NCI-H2171 (cell line): ENCODE measurements around the gene KCNIP3.

Experiments used
- DNase-seq: peaks from one replicate; lab custom pipeline; 2025; lab: John Stamatoyannopoulos, UW

The KCNIP3 gene

DNA sequence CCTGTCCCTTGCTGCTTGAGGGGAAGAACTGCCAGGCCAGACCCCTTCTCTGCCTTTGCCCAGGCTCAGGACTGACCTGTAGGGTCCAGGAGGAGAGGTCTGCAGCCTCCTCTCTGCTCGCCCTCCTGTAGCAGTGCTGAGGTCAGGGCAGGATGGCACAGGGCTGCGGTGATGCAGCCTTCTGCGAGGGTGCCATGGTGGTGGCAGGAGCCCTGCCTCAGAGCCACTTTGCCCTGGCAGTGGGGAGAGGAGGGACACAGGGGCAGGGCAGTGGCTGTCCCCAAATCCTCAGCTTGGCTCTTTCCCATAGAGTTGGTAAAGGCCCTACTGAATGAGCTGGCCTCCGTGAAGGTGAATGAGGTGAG, 22.0 kb upstream of the KCNIP3 start:
- DNase-seq = no peak

- DNase-seq = no peak
Measured at GRCh38 chr2:95275601-95276243, 21.4 kb upstream of the KCNIP3 start.

- no peak for DNase-seq
Measured at GRCh38 chr2:95276244-95276887, 20.8 kb upstream of the KCNIP3 start.

GRCh38 chr2:95276888-95277245, 20.3 kb upstream of the KCNIP3 start:
- no peak for DNase-seq

DNA sequence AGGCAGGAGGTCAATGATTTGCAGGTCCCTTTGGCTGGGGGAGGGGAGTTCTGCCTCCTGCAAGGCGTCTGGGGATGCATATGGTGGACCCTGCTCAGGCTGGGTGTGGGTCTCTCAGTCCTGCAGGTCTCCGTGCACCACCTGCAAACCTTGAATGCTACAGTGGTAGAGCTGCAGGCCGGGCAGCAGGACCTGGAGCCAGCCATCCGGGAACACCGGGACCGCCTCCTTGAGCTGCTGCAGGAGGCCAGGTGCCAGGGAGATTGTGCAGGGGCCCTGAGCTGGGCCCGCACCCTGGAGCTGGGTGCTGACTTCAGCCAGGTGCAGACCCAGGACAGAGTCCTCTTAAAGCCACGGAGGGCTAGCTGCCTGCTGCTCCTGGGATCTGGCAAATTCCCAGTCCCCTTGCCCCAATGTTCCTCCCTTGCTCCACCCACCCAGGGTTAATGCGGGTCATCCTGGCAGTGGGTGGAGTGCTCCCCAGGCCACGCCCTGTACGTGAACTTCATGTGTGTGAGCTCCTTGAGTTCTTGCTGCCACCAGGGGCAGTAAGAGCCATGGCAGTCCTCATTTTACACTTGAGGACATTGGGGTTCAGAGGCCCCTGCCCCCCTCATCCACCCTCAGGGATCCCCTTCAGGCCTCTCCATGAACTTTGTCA, 19.8 kb upstream of the KCNIP3 start:
- no peak for DNase-seq

- DNase-seq = no peak
Measured at GRCh38 chr2:95278051-95278471, 19.1 kb upstream of the KCNIP3 start.

- no peak for DNase-seq
Measured at GRCh38 chr2:95278637-95279225, 18.4 kb upstream of the KCNIP3 start.

- DNase-seq = no peak
Measured at GRCh38 chr2:95279435-95280035, 17.6 kb upstream of the KCNIP3 start.

DNA sequence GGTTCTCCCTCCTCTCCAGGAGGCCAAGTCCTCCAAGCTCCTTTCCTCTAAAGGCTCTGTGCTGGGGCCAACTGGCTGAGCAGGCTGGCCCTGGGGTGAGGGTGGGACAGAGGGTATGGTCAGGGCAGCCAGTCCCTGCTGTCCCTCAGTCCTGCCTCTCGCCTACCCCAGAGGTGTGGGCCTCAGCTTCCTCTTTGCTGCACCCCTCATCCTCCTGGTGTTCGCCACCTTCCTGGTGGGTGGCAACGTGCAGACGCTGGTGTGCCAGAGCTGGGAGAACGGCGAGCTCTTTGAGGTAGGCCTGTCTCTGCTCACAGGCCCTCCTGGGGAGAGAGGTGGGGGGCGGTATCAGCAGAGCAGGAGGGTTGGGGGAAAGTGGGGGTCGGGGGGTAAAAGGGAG, 16.1 kb upstream of the KCNIP3 start:
- DNase-seq = no peak

DNA sequence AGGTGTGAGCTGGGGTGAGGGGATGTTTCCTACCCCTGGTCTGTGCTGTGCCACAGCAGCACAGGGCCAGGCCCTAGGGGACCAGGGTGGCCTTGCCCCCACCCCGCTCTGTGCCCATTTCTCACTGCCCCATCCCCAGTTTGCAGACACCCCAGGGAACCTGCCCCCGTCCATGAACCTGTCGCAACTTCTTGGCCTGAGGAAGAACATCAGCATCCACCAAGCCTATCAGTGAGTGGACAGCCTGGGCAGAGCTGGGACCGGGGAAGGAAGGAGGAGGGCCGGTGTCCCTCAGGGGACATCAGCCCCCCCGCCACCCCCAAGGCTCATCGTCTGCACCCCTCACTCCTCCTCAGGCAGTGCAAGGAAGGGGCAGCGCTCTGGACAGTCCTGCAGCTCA, 15.4 kb upstream of the KCNIP3 start:
- no peak for DNase-seq

DNA sequence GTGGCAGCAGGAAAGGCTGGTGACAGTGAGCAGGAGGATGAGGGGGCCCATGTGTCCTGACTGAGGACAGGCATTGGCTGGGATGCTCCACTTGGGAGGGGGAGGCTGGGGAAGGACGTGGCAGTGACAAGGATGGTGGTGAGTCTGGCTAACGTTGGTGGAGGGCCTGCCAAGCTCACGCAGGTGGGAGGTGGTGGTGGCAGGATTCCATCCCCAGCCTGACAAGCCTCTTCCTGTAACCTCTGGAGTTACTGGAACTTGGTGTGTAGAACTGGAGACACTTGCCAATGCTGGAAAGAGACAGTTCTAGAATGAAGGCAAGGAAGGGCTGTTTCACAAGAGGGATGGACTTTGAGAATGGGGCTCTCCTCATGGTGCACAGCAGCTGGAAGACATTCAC, 14.7 kb upstream of the KCNIP3 start:
- no peak for DNase-seq

GRCh38 chr2:95283562-95283961, 13.6 kb upstream of the KCNIP3 start:
- no peak for DNase-seq

- no peak for DNase-seq
Measured at GRCh38 chr2:95284886-95285541, 12.1 kb upstream of the KCNIP3 start.

DNA sequence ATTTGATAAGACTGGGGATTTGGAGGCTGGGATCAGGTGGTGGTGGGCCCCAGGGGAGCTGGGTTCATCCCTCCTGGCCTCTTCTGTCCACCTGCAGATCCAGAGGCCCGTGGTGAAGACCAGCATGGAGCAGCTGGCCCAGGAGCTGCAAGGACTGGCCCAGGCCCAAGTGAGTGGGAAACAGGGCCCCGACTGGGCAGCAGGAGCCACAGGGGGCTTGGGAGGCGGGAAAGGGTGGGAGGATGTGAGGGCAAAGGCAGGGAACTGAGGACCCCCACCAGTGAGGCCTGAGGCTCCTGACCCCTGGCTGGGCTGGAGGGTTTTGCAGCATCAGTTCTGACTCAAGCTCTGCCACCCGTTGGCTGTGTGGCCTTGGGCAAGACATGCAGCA, 11.6 kb upstream of the KCNIP3 start:
- no peak for DNase-seq

- no peak for DNase-seq
Measured at GRCh38 chr2:95287336-95287735, 9.8 kb upstream of the KCNIP3 start.

- DNase-seq = no peak
Measured at GRCh38 chr2:95287806-95288205, 9.3 kb upstream of the KCNIP3 start.

- DNase-seq = no peak
Measured at GRCh38 chr2:95289253-95289652, 7.9 kb upstream of the KCNIP3 start.

- DNase-seq = no peak
Measured at GRCh38 chr2:95291222-95291621, 5.9 kb upstream of the KCNIP3 start.

DNA sequence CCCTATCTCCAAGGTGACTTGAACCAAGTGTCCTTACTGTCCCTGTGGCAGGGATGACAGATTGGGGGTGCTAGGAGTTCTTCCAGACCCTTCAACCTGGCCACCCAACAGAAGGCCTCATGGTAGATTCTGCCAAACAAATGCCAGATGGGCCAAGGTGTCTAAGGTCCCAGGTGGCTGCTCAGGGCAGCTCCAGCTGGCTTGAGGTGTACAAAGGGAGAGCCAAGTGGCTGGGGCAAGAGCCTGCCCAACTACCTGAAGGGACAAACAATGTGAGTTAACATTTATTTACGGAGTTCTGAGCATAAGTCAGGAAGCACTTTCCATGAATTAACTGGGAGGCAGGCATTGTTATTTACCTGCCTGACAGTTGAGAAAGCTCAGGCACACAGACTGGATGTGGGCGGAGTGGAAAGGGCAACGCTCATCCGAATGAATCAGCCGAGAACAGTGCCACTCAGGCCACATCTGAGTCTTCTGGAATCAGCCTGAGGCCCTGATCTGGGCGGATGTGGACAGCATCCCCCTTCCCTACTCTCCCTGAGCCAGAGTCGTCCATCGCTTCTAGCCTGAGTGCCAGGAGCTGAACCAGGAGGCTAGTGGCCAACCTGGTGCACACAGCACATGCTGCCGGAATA, 4.4 kb upstream of the KCNIP3 start:
- peak; percentile 43 for DNase-seq

GRCh38 chr2:95294579-95295250, 2.4 kb upstream of the KCNIP3 start:
- no peak for DNase-seq

- no peak for DNase-seq
Measured at GRCh38 chr2:95295376-95295775, 1.8 kb upstream of the KCNIP3 start.
